DMS 273 treated with DMSO at 0.1 percent for 48 hours (cell line): ENCODE data around the gene CTXND1.
"Not testable (repeated sequence)": the region's sequence is repeated elsewhere in the genome, so short reads cannot be mapped to it uniquely, and the experiment has no call there.

ENCODE experiments used
- DNase-seq: peaks from one replicate; lab custom pipeline; 2025; lab: John Stamatoyannopoulos, UW

CTXND1 gene

DNA sequence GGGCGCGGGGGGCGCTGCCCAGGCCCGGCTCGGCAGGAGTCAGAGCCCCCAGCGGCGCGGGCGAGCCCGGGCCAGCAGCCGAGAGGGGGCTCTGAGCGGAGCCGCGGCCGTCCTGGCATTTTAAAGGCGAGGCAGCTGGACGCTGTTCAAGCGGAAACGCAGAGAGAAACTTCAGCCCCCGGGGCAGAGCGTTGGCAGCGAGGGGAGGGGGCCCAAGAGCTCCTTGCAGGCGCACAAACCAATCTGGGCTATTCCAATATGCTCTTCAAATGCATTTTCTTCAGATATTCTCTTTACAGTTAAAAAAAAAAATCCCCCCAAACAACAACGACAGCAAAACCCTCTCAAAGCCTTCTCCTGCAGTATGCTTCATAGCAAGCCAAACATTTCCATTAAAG is at the start of gene CTXND1:
Gene CTXND1 (minus strand): TSS at position 93 of the 398 bp plus-strand sequence. CDS start 50,264 bp downstream, outside the sequence.
- no peak for DNase-seq

DNA sequence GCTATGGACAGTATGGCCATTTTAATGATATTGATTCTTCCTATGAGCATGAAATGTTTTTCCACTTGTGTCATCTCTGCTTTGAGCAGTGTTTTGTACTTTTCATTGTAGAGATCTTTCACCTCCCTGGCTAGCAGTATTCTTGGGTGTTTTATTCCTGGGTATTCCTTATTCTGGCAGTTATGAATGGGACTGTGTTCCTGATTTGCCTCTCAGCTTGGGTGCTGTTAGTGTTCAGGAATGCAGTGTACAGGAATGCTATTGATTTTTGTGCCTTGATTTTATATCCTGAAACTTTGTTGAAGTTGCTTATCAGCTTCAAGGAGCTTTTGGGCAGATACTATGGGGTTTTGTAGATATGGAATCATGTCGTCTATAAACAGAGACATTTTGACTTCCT is 49.5 kb upstream of the CTXND1 start:
- no peak for DNase-seq

DNA sequence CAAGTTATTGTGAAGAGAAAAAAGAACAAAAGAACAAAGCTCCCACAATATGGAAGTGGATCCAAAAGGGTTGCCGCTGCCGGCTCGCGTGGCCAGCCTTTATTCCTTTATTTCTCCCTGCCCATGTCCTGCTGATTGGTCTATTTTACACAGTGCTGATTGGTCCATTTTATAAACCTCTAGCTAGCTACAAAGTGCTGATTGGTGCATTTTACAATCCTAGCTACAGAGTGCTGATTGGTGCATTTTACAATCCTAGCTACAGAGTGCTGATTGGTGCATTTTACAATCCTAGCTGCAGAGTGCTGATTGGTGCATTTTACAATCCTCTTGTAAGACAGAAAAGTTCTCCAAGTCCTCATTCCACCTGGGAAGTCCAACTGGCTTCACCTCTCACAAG is 43.8 kb upstream of the CTXND1 start:
- DNase-seq = not testable (repeated sequence)

DNA sequence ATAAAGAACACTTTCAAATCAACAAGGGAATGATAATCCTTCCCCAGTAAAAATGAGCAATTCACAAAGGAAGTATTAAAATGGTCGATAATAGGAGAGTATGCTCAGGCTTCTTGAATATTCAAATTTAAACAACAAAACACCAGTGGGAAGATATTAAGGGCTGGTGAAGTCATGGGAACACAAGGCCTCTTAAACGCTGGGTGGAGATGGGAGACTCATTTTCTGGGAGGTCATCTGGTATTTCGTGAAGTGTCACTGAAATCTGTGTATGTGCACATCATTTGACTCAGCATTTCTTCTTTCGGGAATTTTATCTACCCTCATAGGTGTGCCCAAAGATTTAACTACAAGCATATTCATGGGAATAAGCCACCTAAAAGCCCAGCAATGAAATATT is 40.1 kb upstream of the CTXND1 start:
- DNase-seq = no peak

DNA sequence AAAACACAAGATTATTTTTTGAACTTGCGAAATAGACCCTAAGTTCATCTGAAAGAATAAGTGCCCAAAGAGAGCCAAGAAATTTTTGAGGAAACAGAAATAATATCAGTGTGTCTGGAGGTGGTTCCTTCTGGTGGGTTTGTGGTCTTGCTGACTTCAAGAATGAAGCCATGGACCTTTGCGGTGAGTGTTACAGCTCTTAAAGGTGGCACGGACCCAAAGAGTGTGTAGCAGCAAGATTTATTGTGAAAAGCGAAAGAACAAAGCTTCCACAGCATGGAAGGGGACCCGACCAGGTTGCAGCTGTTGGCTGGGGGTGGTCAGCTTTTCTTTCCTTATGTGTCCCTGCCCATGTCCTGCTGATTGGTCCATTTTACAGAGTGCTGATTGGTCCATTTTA is 38.9 kb upstream of the CTXND1 start:
- not testable (repeated sequence) for DNase-seq

DNA sequence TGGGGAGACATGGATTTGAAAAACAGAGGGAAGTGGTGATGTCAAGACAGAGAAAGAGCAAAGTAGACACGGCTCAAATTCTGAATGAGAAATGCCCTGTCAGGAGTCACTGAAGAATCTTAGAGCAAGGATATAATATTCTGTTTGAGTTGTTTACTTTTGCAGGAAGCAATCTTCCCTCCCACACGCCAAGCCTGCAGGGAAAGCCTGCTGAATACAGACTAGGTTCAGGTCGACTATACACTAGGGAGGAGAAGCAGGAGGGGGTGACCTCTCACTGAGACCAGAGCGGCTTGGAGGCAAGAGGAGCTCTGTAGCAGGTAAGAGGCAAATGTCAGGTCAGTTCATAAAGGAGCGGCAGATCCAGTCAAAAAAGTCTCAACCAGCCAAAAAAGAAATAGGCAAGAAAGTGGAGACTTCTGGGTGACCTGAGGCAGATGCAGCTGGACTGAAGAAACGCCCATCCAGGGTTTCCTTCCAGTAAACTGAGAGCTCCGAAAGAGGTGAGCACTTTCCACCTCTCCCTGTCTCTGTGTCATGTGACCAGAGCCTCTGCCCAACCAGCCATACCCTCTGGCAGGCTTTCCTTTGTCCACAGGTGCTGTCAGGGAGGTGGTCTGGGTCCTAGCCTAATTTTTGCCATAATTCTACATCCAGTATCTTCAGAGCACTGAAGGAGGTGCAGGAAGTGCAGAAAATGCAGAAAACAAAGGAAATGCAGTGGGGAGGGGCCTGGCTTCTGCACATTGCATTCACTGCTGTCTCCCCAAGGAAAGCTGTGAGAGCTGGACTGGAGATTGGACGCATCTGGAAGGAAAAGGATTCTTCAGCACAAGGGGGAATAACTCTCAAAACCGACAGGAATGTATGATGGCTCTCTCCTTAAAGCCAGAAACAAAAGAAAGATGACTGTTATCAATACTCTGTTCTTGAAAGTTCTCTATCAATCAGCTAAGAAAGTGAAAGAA is 37.8 kb upstream of the CTXND1 start:
- DNase-seq = no peak

DNA sequence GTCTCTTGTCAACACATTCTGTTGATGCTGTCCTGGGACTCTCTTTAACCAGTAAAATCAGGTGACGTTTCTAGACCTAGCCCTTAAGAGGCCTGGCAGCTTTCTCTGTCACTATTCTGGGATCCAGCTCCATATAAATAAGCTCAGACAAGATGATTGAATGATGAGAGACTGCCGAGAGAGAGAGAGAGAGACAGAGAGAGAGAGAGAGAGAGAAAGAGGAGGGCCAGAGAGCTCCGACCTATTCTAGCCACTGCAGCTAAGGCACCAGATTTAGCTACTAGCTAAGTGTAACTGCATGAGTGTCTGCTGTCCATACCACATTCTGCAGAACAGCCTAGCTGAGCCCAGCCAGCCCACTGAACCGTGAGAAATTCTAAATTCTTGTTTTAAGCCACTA is 36.1 kb upstream of the CTXND1 start:
- DNase-seq = no peak

DNA sequence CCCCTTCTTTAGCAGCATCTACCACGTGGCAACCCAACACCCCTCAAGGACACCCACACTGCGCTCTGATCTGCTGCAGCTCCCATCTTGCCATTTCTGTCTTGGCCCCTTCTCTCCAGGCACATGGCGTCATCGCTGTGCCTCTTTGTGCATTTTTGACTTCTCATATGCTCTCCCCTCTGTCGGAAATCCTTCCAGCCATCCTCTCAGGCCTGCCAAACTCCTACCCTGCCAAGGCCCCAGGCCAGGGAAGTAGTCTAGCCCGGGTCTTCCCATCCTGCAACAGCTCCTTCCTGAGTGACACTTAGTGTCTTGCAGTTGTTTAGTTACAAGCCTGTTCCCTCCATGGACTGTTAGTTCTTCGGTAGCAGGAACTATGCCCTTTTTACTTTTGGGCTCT is 34.0 kb upstream of the CTXND1 start:
- DNase-seq = no peak

DNA sequence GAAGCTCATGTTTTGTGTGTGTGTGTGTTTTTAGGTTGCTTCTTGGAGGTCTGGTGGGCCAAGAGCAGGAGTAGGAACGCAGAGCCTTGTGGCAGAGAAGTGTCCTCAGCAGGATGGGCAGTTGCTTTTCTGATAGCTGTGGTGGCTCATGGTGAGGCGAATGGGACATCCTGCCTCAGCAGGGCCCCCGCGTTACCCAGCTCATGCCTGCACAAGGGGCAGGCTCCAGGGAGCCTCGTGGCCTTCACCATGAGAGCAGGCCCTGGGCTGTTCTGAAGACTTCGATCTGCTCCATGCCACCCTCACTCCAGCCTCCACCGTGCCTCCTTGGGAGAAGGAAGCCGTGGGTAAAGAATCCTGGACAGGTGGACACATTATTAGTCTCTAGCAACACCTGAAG is 33.4 kb upstream of the CTXND1 start:
- DNase-seq = no peak

DNA sequence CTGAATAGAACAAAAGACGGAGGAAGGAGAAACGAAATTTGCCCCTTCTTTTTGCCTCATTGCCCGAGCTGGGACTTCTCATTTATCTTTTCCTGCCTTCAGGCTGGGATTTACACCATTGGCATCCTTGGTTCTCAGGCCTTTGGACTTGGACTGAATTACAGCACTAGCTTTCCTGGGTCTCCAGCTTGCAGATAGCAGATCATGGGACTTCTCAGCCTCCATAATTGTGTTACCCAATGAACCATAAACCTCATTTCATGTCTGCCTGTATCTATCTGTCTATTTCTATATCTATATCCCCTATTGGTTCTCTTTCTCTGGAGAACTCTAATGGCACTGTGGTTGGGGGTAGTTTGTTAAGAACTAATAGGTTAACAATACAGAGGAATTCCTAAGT is 31.5 kb upstream of the CTXND1 start:
- DNase-seq = no peak

DNA sequence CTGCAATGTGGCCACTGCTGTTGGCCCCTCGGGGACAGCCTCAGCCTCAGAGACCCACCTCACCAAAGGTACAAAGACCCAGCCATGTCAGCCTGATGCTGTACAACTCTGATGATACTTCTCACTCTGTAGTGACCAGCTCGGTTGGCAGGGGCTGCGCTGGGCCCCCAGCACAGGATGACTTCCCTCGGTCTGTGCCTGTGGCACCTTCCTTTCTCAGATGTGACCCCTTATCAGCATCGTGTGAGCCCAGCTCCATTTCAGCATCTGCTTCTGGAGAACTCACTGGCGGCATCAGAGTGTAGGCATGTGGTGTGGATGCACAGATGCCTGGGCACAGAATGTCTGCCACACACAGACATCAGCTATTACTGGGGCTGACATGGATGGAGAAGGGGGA is 25.1 kb upstream of the CTXND1 start:
- DNase-seq = no peak

DNA sequence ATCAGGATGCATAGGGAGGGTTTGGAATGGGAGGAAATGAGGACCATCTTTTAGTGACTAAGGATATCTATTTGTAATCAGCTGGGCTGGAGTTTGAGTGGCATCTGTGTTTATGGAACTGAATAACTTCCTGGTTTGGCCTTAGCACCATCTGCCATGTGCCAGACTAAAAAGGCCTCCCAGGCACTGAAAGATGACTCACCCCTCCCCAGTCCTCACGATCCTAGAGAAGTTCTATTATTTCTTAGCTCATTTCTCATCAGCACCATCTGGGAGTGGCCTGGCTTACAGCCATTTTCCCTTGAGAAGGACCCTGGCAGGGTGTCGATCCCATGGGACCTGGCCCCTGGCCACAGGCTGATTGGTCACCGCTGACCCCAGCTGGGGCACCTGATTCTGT is 23.9 kb upstream of the CTXND1 start:
- peak; percentile 57 for DNase-seq

DNA sequence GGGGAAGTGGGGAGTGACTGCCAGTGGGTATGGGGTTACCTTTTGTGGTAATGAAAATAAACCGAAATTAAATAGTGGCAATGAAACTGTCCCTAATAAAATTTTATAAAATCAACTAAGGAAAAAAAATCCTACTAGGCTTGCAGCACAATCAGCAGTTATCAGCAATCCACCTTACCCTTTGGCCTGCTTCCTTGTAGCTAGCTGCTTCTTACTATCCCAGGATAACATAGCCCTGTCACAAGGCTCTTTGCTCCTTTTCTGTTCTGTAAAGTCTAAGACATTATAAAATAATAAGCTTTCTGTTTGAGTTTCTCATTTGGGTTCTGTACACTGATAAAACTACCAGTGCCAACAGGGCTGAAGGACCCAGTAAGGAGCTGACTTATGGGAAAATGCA is 23.0 kb upstream of the CTXND1 start:
- DNase-seq = no peak

DNA sequence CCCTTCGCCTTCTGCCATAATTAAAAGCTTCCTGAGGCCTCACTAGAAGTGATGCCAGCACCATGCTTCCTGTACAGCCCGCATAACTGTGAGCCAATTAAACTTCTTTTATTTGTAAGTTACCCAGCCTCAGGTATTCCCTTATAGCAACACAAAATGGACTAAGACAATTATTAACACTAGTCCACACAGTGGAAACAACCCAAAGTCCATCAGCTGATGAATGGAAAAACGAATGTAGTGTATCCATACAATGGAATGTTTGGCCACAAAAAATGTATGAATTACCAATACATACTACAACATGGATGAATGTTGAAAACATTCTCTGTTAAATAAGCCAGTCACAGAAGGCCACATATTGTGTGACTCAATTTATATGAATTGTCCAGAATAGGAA is 22.5 kb upstream of the CTXND1 start:
- no peak for DNase-seq

DNA sequence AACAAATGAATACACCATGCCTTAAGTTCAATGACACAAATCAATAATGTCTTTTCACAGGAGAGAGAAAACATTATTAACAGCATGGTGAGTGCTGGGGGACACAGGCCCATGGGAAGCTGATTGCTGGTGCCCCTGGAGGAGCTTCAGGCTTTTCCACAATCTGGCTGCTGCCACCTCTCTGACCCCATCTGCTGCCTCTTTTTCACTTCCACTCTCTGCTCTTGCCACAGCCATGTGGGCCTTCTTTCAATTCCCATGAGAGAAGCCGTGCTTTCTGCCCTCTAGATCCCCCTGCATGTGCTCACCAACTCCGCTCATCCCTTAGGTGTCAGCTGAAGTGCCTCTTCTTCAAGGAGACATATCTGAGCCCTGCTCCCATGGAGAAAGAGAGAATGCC is 21.0 kb upstream of the CTXND1 start:
- DNase-seq = no peak

DNA sequence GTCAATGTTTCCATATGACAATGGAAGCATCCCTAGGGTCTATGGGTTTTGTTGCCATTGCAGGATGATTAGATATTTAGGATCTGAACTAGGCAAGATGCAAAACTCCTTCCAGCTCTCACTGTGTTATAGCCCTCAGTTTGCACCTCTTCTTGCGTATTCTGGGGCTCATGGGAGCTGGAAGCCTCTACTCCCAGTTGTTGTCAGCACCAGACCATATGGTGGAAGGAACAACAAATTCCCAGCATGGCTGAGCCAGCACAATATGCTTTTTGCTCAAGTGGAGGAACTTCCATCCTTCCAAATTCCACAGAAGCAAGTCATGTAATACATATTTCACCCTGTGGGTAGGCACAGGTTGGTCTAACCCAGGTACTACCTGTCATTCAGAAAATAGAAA is 18.5 kb upstream of the CTXND1 start:
- DNase-seq = no peak

DNA sequence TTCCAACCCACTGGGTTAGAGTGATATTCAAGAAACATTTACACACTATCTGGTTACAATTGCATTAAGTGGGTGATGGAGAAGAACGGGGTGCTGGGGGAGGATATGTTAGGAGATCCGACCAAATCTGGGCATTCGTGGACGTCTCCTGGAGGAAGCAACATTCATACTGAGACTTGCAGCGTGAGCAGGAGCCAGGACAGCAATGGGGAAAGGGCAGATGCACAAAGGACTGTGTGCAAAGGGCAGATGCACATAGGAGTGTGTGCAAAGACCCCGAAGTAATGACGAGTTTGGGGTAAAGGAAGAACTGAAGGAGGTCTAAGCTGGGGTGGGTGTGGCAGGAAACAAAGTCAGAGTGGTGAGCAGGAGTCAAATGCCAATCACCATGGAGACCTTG is 16.1 kb upstream of the CTXND1 start:
- DNase-seq = no peak

DNA sequence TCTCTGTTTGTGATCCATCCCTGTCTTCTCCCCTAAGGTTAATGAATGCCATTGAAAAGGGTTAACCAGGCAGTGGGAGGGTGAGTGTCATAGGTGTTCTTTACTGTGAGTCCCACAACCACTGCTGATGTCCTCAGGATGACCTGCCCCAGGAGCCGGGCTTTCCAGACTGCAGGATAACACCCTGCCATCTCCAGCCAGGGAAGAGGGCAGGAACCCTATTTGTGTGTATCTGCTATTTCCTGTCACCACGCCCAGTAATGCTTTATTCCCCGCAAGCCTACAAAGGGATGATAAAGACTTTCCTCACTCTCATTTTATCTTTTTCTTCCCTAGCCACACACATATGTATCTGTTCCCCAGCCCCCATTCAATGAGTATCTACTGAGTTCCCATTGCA is 15.6 kb upstream of the CTXND1 start:
- no peak for DNase-seq

DNA sequence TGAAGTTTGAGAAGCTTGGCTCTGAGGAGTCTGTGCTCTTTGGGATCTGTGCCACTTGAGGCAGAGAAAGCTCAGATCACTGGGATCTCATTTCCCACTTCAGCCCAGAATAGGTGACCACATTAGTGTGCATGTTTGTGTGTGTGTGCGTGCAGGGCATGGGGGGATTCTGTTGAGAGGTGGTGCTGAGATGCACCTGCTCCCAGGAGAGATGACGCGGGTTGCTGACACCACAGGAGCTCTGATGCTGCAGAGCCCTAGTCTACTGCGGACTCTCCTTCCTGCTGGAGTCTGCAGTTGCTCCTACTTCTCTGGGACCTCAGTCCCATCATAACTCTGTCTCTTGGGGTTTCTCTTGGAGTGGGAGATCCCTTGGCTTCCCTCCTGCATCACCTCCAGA is 14.7 kb upstream of the CTXND1 start:
- DNase-seq = no peak

DNA sequence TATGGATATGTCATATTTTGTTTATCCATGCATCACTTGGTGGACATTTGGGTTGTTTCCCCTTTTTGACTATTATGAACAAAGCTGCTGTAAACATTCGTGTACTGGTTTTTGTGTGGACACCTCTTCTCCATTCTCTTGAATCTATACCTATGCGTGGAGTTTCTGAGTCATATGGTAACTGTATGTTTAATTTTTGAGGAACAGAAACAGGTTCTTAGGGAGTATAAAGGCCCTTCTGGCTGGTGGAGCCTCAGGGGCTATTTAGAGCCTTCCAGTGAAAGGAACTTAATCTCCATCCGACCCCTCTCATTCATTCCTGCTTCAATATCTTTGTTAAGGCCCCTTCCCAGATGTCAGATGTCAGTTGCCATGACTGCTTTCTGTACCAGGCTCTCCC is 14.1 kb upstream of the CTXND1 start:
- DNase-seq = no peak

DNA sequence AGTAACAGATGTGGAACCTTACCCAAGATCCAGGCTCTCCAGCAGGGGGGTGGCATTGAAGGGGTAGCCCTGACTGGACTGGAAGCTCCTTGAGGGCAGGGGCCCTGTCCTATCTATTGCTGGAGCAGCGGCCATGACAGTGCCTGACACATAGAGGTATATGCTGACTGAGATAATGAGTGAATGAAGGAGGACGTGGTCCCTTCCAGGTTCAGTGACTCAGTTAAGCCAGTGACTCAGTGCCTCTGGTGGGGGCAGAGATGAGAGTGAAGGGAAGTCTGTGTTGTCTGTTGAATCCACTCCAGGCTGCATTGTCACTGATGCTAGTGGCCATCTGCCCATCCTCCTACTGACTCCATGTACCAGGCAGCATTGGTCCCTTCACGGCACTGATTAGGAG is 13.0 kb upstream of the CTXND1 start:
- DNase-seq = no peak

DNA sequence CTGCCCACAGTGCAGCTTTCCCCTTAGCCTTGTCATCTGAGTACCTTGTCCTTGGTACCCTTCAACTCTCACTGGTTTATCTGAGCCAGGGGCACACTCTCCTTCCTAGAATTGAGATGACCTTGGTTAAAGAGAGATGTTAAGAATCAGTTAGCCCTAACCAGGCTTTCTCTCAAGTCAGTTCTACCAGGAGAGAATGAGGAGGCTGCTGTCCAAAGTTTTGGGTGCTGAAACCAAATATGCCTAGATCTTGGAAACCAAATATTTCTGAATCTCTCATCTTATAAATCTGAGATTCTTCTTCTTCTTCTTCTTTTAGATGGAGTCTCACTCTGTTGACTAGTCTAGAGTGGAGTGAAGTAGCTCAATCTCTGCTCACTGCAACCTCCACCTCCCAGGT is 12.0 kb upstream of the CTXND1 start:
- DNase-seq = no peak

DNA sequence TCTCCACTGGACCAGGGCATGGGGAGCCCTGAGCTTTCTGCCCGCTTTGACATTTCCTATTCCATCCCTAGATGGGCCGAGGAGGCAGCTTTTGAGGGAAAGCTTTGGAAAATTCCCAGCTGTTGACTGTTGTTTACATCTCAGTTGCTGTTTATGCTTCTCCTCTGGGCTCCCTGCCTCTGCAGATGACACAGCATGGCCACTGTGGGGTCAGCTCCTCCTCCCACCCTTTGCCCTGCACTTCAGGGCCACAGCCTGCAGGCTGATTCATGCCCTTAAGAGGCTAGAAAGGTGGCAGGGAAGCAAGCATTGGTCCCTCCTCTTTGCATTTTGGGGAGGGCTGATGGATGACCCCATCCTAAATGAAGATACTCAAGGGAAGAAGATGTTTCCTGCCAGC is 8.5 kb upstream of the CTXND1 start:
- no peak for DNase-seq

DNA sequence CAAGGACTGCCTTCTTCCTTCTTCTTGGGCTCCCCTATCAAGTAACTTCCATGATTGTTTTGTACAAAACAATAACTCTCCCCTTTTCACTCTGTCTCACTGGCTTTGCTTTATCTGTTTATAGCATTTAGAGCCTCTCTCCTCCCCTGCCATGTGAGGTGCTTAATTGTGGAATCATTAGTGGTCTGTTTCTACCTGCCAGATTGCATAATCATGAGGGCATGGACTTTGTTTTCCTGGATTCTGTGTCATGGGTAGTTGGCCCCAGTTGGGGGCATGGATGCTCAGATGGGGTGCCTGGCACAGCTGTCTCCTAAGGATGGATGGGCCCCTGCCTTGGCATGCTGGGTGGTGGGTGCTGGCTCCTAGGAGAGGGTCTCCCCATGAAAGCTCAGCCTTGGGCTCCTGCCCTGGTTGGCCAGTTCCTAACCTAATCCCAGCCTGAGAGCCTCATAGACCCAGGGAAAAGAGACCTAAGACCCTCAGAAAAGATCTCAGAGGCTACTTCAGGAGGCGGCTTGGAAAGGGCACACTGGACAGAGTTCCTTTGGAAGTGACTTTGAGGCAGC is 8.0 kb upstream of the CTXND1 start:
- DNase-seq = no peak
